HEK293 (cell line): Measurements from ENCODE around the gene SUGP2.

Experiments used
- ZNF239 ChIP-seq: fragments of 450-650 bp; formaldehyde crosslinking; IDR thresholded peaks from 2 replicates; pipeline ENCODE4 v1.5.1; 2016; ENCODE audit warnings: missing biosample characterization, missing genetic modification characterization
- ZNF280C ChIP-seq: fragments of 450-650 bp; formaldehyde crosslinking; IDR thresholded peaks from 2 replicates; pipeline ENCODE4 v1.5.1; 2016; ENCODE audit warnings: missing biosample characterization, missing genetic modification characterization
- ZNF366 ChIP-seq: fragments of 450-650 bp; formaldehyde crosslinking; conservative IDR thresholded peaks from 2 replicates; pipeline ENCODE4 v1.5.1; 2016; ENCODE audit warnings: missing biosample characterization, missing genetic modification characterization
- ZNF558 ChIP-seq: fragments of 450-650 bp; formaldehyde crosslinking; IDR thresholded peaks from 2 replicates; pipeline ENCODE4 v1.5.1; 2016; ENCODE audit warnings: missing biosample characterization, missing genetic modification characterization
- ZNF639 ChIP-seq: fragments of 450-650 bp; formaldehyde crosslinking; IDR thresholded peaks from 2 replicates; pipeline ENCODE4 v1.5.1; 2016; ENCODE audit warnings: missing biosample characterization, missing genetic modification characterization
- TF ChIP-seq, protein P1 (sequence below): fragments of 450-650 bp; formaldehyde crosslinking; IDR thresholded peaks from 2 replicates; pipeline ENCODE4 v1.5.1; 2016; ENCODE audit warnings: missing biosample characterization, missing genetic modification characterization

DNA sequence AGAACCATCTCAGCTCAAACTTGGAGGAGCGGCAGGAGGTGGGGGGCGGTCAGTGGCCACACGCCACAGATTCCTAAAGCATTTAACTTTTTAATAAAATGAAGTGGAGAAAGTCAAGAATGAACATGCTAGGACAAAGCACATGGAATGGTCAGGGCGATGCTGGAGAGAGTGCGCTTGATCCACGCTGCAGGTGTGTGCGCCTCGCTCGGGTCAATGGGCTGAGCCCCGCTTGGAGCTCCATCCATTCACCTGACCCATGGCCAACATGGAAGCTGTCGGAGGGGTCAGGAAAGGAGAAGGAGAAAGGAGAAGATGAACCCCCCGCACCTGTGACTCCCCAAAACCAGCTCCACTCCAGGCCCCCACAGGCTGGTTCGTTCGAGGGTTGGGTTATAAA lies 41.8 kb downstream of the SUGP2 start:
- TF ChIP-seq, protein P1, sequence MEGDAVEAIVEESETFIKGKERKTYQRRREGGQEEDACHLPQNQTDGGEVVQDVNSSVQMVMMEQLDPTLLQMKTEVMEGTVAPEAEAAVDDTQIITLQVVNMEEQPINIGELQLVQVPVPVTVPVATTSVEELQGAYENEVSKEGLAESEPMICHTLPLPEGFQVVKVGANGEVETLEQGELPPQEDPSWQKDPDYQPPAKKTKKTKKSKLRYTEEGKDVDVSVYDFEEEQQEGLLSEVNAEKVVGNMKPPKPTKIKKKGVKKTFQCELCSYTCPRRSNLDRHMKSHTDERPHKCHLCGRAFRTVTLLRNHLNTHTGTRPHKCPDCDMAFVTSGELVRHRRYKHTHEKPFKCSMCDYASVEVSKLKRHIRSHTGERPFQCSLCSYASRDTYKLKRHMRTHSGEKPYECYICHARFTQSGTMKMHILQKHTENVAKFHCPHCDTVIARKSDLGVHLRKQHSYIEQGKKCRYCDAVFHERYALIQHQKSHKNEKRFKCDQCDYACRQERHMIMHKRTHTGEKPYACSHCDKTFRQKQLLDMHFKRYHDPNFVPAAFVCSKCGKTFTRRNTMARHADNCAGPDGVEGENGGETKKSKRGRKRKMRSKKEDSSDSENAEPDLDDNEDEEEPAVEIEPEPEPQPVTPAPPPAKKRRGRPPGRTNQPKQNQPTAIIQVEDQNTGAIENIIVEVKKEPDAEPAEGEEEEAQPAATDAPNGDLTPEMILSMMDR: no peak
- TF ChIP-seq ZNF239 (tag by site-specific recombination) (no peak), ZNF280C (tag by site-specific recombination) (no peak), ZNF558 (no peak), ZNF639 (tag by site-specific recombination) (no peak), ZNF366 (no peak)
